Adrenal gland (tissue), 12 donors: Measurements from ENCODE around the gene CPED1. TPM values are rescaled to one million over a fixed set of nuclear protein-coding genes. Genes with fewer than 3 reads are reported as not detected.

Experiments used
- DNase-seq, 7 donors: peaks; one replicate each; pipeline ENCODE4 v3.0.0-alpha.2; 2019 to 2020
- H3K27ac ChIP-seq, 5 donors: fragments of 200-600 bp; sonication (generic) in 4 of 5; 1 replicate in 3 of 5; 2 replicates in 2 of 5; pipeline versions ENCODE4 v1.5.1 to v1.8.0; 2016 to 2020; ENCODE audit warnings: mild to moderate bottlenecking in 1 of 5
- H3K27me3 ChIP-seq: fragments of 200-600 bp; 2 replicates; pipeline ENCODE4 v1.8.0; 2021
- H3K36me3 ChIP-seq, 2 donors: fragments of 200-600 bp; replicated peaks in 1 of 2; 1 replicate in 1 of 2; 2 replicates in 1 of 2; pipeline versions ENCODE4 v1.5.1 to v1.8.0; 2018 to 2022
- H3K4me1 ChIP-seq, 2 donors: fragments of 200-600 bp; replicated peaks in 1 of 2; 1 replicate in 1 of 2; 2 replicates in 1 of 2; pipeline versions ENCODE4 v1.5.1 to v1.8.0; 2018 to 2021
- H3K4me3 ChIP-seq, 4 donors: fragments of 200-600 bp; sonication (generic) in 3 of 4; one replicate each; pipeline ENCODE4 v1.5.1; 2016 to 2018
- H3K9me3 ChIP-seq, 3 donors: fragments of 200-600 bp; sonication (generic) in 1 of 3; replicated peaks in 1 of 3; 1 replicate in 2 of 3; 2 replicates in 1 of 3; pipeline versions ENCODE4 v1.5.1 to v1.8.0; 2016 to 2021
- CTCF ChIP-seq, 6 experiments: fragments of 450-650 bp in 4 of 6; fragments of 200-600 bp in 2 of 6; sonication (generic) in 1 of 6; IDR thresholded peaks; 1 replicate in 5 of 6; 2 replicates in 1 of 6; pipeline versions ENCODE4 v1.5.1 to v1.8.0; 2016 to 2021; ENCODE audit warnings: antibody characterized with exemption in 6 of 6, mild to moderate bottlenecking in 2 of 6, moderate library complexity in 1 of 6
- POLR2A ChIP-seq, 2 donors: fragments of 450-650 bp; IDR thresholded peaks; one replicate each; pipeline ENCODE4 v1.6.1; 2017; ENCODE audit warnings: antibody characterized with exemption in 2 of 2, mild to moderate bottlenecking in 2 of 2, moderate library complexity in 1 of 2
- WGBS, 4 donors: extraction: QIAGEN DNeasy Blood & Tissue Kit in 2 of 4; methylation state at CpG; one replicate each; pipeline versions ENCODE4 v1.1.5 to v1.1.7; 2013 to 2017; 5-methylcytosine and 5-hydroxymethylcytosine counted together
- intact Hi-C, 2 donors: fragments of 100-400 bp; cut with DNase I; formaldehyde crosslinking; loops; one replicate each; pipeline versions ENCODE4 v1.14.1 to v1.15.0; 2022 to 2023
- polyA plus RNA-seq, 3 donors: library from polyadenylated mRNA; stranded (reverse); fragments of 200-250 nt in 2 of 3; fragments of 350-450 nt in 1 of 3; fragmentation: Illumina TruSeq in 1 of 3; extraction: RNeasy Lipid Tissue Mini Kit (QIAGEN cat#74804) in 1 of 3; gene quantifications; one replicate each; pipeline ENCODE4 v1.2.3, GENCODE V29; 2013 to 2014
- total RNA-seq, 9 donors: library from RNA; depleted of rRNA in 4 of 9; stranded (reverse); fragments of >200 nt in 4 of 9; fragments of 120-200 nt in 1 of 9; fragmentation: NEBNext Ultra II Directional in 1 of 9; extraction: Animal tissue kit (Norgen Biotek cat#: 25700) in 1 of 9; gene quantifications; one replicate each; pipeline versions ENCODE4 v1.1.0 to v1.2.4, GENCODE V29; 2013 to 2023
- donor health status: healthy with polysubstance abuse.
- donor health status: Bipolar disorder and iron deficiency.
- donor health status: DM: yes; HTN: yes; CAD: no.
- donor health status: DM: no; HTN: no; CAD: no.
- donor health status: DM: no; HTN: no; CAD: no.
- donor health status: DM: yes; HTN: yes; CAD: no.

CPED1 gene
- total and polyA plus RNA-seq, 12 donors = 5.2 to 72.2 (median 40.7) TPM

- no peak for DNase-seq
- intact Hi-C loops = no loop called here
- no peak overlapping the region for H3K27ac ChIP-seq
- H3K4me1 ChIP-seq = peaks cover 7 to 32% of the 10 kb centered on the region in 2 donors
- H3K9me3 ChIP-seq = no peaks in the 10 kb centered on the region
- H3K4me3 ChIP-seq = peak overlapping the region in 1 of 4 donors; percentile 61
- H3K36me3 ChIP-seq = no peaks in the 10 kb centered on the region
- H3K27me3 ChIP-seq = no peaks in the 10 kb centered on the region
- no peak for TF ChIP-seq CTCF (IDR thresholded peaks at IDR 0.05)
- no peak for TF ChIP-seq POLR2A (IDR thresholded peaks at IDR 0.05)
These were observed 4.5 kb downstream of the CPED1 start for GRCh38 chr7:120992965-120993494.

GRCh38 chr7:120993553-120994191, 5.2 kb downstream of the CPED1 start:
- H3K36me3 ChIP-seq = no peaks in the 10 kb centered on the region
- no peaks in the 10 kb centered on the region for H3K9me3 ChIP-seq
- no peak overlapping the region for H3K4me3 ChIP-seq
- no peak overlapping the region for H3K27ac ChIP-seq
- intact Hi-C loops = no loop called here
- TF ChIP-seq POLR2A (IDR thresholded peaks at IDR 0.05) (no peak), CTCF (IDR thresholded peaks at IDR 0.05) (no peak)
- DNase-seq = no peak
- WGBS, 4 donors = 83 to 89% (median 87%) methylated on average over 5 of the region's 5 CpGs
- no peaks in the 10 kb centered on the region for H3K27me3 ChIP-seq
- H3K4me1 ChIP-seq = peaks cover 7 to 36% of the 10 kb centered on the region in 2 donors

GRCh38 chr7:120994512-120995410, 6.2 kb downstream of the CPED1 start:
- WGBS, 4 donors = 75 to 85% (median 81%) methylated on average over 5 of the region's 5 CpGs
- Histone ChIP-seq H3K9me3 (no peaks in the 10 kb centered on the region), H3K27me3 (no peaks in the 10 kb centered on the region), H3K4me1 (peaks cover 7 to 47% of the 10 kb centered on the region in 2 donors), H3K4me3 (no peak overlapping the region), H3K36me3 (no peaks in the 10 kb centered on the region), H3K27ac (no peak overlapping the region)
- intact Hi-C loops = no loop called here
- TF ChIP-seq POLR2A (IDR thresholded peaks at IDR 0.05) (no peak), CTCF (IDR thresholded peaks at IDR 0.05) (no peak)
- DNase-seq = no peak

- 79 to 87% (median 81%) methylated on average over 2 of the region's 2 CpGs for WGBS, 4 donors
- no peak for TF ChIP-seq CTCF (IDR thresholded peaks at IDR 0.05)
- TF ChIP-seq POLR2A (IDR thresholded peaks at IDR 0.05) = no peak
- intact Hi-C loops = no loop called here
- no peak overlapping the region for H3K4me3 ChIP-seq
- no peak for DNase-seq
- H3K9me3 ChIP-seq = no peaks in the 10 kb centered on the region
- H3K27ac ChIP-seq = no peak overlapping the region
- peaks cover 7 to 56% of the 10 kb centered on the region in 2 donors for H3K4me1 ChIP-seq
- H3K36me3 ChIP-seq = no peaks in the 10 kb centered on the region
- H3K27me3 ChIP-seq = no peaks in the 10 kb centered on the region
These were observed 7.1 kb downstream of the CPED1 start for GRCh38 chr7:120995654-120996053.
